K562 (cell line): ENCODE data around the gene PRDX2. TPM values are rescaled to one million over a fixed set of nuclear protein-coding genes. Genes with fewer than 3 reads are reported as not detected.

Source experiments
- KAT7 ChIP-seq: sonication (generic); formaldehyde crosslinking; IDR thresholded peaks from 2 replicates; pipeline ENCODE4 v1.8.0; 2022; ENCODE audit warnings: missing genetic modification reagents, mild to moderate bottlenecking, borderline replicate concordance
- KDM1A ChIP-seq, 2 experiments: fragments of 450-650 bp; IDR thresholded peaks; 2 replicates each; pipeline ENCODE4 v1.6.1; 2016; ENCODE audit warnings: mild to moderate bottlenecking in 2 of 2
- NFE2 ChIP-seq: IDR thresholded peaks from 2 replicates; pipeline ENCODE4 v1.6.1; 2014; ENCODE audit warnings: antibody characterized with exemption, low read depth
- NUFIP1 ChIP-seq: fragments of 450-650 bp; IDR thresholded peaks from 2 replicates; pipeline ENCODE4 v1.6.1; 2018; ENCODE audit not compliant: partially characterized antibody
- PTBP1 ChIP-seq: fragments of 200-400 bp; formaldehyde crosslinking; IDR thresholded peaks from 2 replicates; pipeline ENCODE4 v1.6.1; 2017; ENCODE audit warnings: low read depth, low read length
- RREB1 ChIP-seq: fragments of 250-450 bp; sonication (Bioruptor Pico); IDR thresholded peaks from 2 replicates; pipeline ENCODE4 v1.4.0; 2020
- TOE1 ChIP-seq, 2 experiments: fragments of 450-650 bp in 1 of 2; sonication (generic) in 1 of 2; formaldehyde crosslinking in 1 of 2; IDR thresholded peaks; 2 replicates each; pipeline versions ENCODE4 v1.7.1 to v1.8.0; 2016 to 2022; ENCODE audit warnings: borderline replicate concordance in 2 of 2, mild to moderate bottlenecking in 2 of 2, antibody characterized with exemption in 1 of 2, inconsistent platforms in 1 of 2, low read depth in 1 of 2, missing genetic modification reagents in 1 of 2, moderate library complexity in 1 of 2
- ZBTB2 ChIP-seq: fragments of 450-650 bp; IDR thresholded peaks from 2 replicates; pipeline ENCODE4 v1.6.1; 2016; ENCODE audit warnings: antibody characterized with exemption
- ZFX ChIP-seq: sonication (generic); formaldehyde crosslinking; IDR thresholded peaks from 2 replicates; pipeline ENCODE4 v1.8.0; 2022; ENCODE audit warnings: mild to moderate bottlenecking, missing genetic modification reagents, moderate library complexity
- ZNF24 ChIP-seq: fragments of 450-650 bp; IDR thresholded peaks from 2 replicates; pipeline ENCODE4 v1.6.1; 2016
- polyA plus RNA-seq, 8 experiments: library from polyadenylated mRNA; depleted of rRNA in 4 of 8; stranded (reverse) in 5 of 8; unstranded in 3 of 8; fragments of >200 nt; fragmentation: Nextera tagmentation in 2 of 8; fragmentation: Illumina TruSeq in 1 of 8; extraction: Ambion mirVana in 2 of 8; extraction: Trizol in 1 of 8; gene quantifications; 2 replicates each; pipeline versions ENCODE4 v1.2.1 to v1.2.3, GENCODE V29; 2011 to 2014; ENCODE audit warnings: inconsistent platforms in 1 of 8, missing spikeins in 1 of 8
- total RNA-seq, 7 experiments: library from RNA; depleted of rRNA in 6 of 7; stranded (reverse); fragments of >200 nt in 6 of 7; fragmentation: Illumina TruSeq in 2 of 7; extraction: Trizol in 2 of 7; gene quantifications; 2 replicates each; pipeline versions ENCODE4 v1.2.1 to v1.2.3, GENCODE V29; 2011 to 2021; ENCODE audit warnings: low replicate concordance in 1 of 7
- TF ChIP-seq, protein P1 (sequence below): fragments of 450-650 bp; IDR thresholded peaks from 2 replicates; pipeline ENCODE4 v1.6.1; 2017; ENCODE audit warnings: antibody characterized with exemption, mild to moderate bottlenecking
- TF ChIP-seq, protein P2 (sequence below): fragments of 450-650 bp; IDR thresholded peaks from 2 replicates; pipeline ENCODE4 v1.6.1; 2018; ENCODE audit warnings: mild to moderate bottlenecking, low read depth; ENCODE audit not compliant: partially characterized antibody

PRDX2 gene
- total and polyA plus RNA-seq, 9 of the 15 experiments (the other 6 are each of a cell fraction or from before 2014, with no cell fraction given): 206 to 1,183 (median 415) TPM

GRCh38 chr19:12784394-12784870, 17.2 kb downstream of the PRDX2 start (continued):
- no peak for TF ChIP-seq RREB1 (CRISPR knock-in tag)
- TF ChIP-seq ZFX (CRISPR knock-in tag): 0 out of 2 replicates have a peak, but pooled peaks have one; percentile 1
- TF ChIP-seq ZBTB2: peak; percentile 78
- TF ChIP-seq, protein P1, sequence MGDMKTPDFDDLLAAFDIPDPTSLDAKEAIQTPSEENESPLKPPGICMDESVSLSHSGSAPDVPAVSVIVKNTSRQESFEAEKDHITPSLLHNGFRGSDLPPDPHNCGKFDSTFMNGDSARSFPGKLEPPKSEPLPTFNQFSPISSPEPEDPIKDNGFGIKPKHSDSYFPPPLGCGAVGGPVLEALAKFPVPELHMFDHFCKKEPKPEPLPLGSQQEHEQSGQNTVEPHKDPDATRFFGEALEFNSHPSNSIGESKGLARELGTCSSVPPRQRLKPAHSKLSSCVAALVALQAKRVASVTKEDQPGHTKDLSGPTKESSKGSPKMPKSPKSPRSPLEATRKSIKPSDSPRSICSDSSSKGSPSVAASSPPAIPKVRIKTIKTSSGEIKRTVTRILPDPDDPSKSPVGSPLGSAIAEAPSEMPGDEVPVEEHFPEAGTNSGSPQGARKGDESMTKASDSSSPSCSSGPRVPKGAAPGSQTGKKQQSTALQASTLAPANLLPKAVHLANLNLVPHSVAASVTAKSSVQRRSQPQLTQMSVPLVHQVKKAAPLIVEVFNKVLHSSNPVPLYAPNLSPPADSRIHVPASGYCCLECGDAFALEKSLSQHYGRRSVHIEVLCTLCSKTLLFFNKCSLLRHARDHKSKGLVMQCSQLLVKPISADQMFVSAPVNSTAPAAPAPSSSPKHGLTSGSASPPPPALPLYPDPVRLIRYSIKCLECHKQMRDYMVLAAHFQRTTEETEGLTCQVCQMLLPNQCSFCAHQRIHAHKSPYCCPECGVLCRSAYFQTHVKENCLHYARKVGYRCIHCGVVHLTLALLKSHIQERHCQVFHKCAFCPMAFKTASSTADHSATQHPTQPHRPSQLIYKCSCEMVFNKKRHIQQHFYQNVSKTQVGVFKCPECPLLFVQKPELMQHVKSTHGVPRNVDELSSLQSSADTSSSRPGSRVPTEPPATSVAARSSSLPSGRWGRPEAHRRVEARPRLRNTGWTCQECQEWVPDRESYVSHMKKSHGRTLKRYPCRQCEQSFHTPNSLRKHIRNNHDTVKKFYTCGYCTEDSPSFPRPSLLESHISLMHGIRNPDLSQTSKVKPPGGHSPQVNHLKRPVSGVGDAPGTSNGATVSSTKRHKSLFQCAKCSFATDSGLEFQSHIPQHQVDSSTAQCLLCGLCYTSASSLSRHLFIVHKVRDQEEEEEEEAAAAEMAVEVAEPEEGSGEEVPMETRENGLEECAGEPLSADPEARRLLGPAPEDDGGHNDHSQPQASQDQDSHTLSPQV: peak; percentile 72; the same call in 1 of the 2 replicates
- 0 out of 2 replicates have a peak, but pooled peaks have one; percentile 40 for TF ChIP-seq PTBP1
- TF ChIP-seq, protein P2, sequence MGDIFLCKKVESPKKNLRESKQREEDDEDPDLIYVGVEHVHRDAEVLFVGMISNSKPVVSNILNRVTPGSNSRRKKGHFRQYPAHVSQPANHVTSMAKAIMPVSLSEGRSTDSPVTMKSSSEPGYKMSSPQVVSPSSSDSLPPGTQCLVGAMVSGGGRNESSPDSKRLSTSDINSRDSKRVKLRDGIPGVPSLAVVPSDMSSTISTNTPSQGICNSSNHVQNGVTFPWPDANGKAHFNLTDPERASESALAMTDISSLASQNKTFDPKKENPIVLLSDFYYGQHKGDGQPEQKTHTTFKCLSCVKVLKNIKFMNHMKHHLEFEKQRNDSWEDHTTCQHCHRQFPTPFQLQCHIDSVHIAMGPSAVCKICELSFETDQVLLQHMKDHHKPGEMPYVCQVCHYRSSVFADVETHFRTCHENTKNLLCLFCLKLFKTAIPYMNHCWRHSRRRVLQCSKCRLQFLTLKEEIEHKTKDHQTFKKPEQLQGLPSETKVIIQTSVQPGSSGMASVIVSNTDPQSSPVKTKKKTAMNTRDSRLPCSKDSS: no peak
- TF ChIP-seq NUFIP1: peak; percentile 81
- no peak; the same call in 1 of the 2 replicates for TF ChIP-seq KAT7
- no peak for TF ChIP-seq ZNF24
- no peak; the same call in 1 of the 2 replicates for TF ChIP-seq NFE2
- peak; percentile 72 for TF ChIP-seq TOE1 (IDR thresholded peaks at IDR 0.05; ENCODE audit: borderline replicate concordance)
- TF ChIP-seq TOE1 (CRISPR knock-in tag; IDR thresholded peaks at IDR 0.05; ENCODE audit: borderline replicate concordance, low read depth): no peak
- peak in 1 of 2 experiments; percentile 40; a peak in 1 of 4 replicates for TF ChIP-seq KDM1A (IDR thresholded peaks at IDR 0.05)
